Globus pallidus (tissue), 1 donor: ENCODE data around the gene MORN1.

Source experiments
- DNase-seq: peaks from one replicate; pipeline ENCODE4 v3.0.0-alpha.2; 2015; ENCODE audit warnings: low spot score

MORN1 gene

GRCh38 chr1:2290171-2290578 lies 101.2 kb downstream of the MORN1 start:
- no peak for DNase-seq

GRCh38 chr1:2289607-2290006 lies 101.7 kb downstream of the MORN1 start:
- no peak for DNase-seq

- DNase-seq: no peak
Observed at GRCh38 chr1:2288816-2289536, 102.4 kb downstream of the MORN1 start.

- DNase-seq: no peak
Observed at GRCh38 chr1:2288311-2288710, 103.0 kb downstream of the MORN1 start.

GRCh38 chr1:2287649-2288048 lies 103.7 kb downstream of the MORN1 start:
- DNase-seq: no peak

- DNase-seq: no peak
Observed at GRCh38 chr1:2286923-2287322, 104.4 kb downstream of the MORN1 start.

- DNase-seq: no peak
Observed at GRCh38 chr1:2284932-2285331, 106.4 kb downstream of the MORN1 start.

GRCh38 chr1:2283991-2284895 lies 107.1 kb downstream of the MORN1 start:
- no peak for DNase-seq

GRCh38 chr1:2283371-2283990 lies 107.9 kb downstream of the MORN1 start:
- no peak for DNase-seq

GRCh38 chr1:2282556-2283270 lies 108.6 kb downstream of the MORN1 start:
- no peak for DNase-seq

- no peak for DNase-seq
Observed at GRCh38 chr1:2279817-2280216, 111.5 kb downstream of the MORN1 start.

- DNase-seq: no peak
Observed at GRCh38 chr1:2279210-2279639, 112.1 kb downstream of the MORN1 start.

- no peak for DNase-seq
Observed at GRCh38 chr1:2278591-2279209, 112.7 kb downstream of the MORN1 start.

- DNase-seq: no peak
Observed at GRCh38 chr1:2277741-2278488, 113.4 kb downstream of the MORN1 start.

GRCh38 chr1:2276803-2277580 lies 114.4 kb downstream of the MORN1 start:
- DNase-seq: no peak

GRCh38 chr1:2275796-2276536 lies 115.4 kb downstream of the MORN1 start:
- no peak for DNase-seq

- DNase-seq: no peak
Observed at GRCh38 chr1:2274929-2275475, 116.4 kb downstream of the MORN1 start.

- DNase-seq: no peak
Observed at GRCh38 chr1:2274231-2274928, 117.0 kb downstream of the MORN1 start.
